Measurements from ENCODE around the gene FUT2. TPM values are rescaled to one million over a fixed set of nuclear protein-coding genes. Genes with fewer than 3 reads are reported as not detected.

The FUT2 gene
- total and polyA plus RNA-seq, 2 of the 13 experiments (the other 11 are each of a cell fraction or from before 2014, with no cell fraction given) = 0.07 TPM; not detected in 1

GRCh38 chr19:48715681-48716171 is 20.0 kb downstream of the FUT2 start (continued):
- peak; percentile 66; the same call in 1 of the 2 replicates for TF ChIP-seq ZNF687 (CRISPR knock-in tag; IDR thresholded peaks at IDR 0.05)
- TF ChIP-seq ZNF629 (CRISPR knock-in tag; conservative IDR thresholded peaks at IDR 0.05) = no peak
- TF ChIP-seq ZNF564 (CRISPR knock-in tag; IDR thresholded peaks at IDR 0.05) = no peak
- no peak for TF ChIP-seq MED8 (CRISPR knock-in tag; IDR thresholded peaks at IDR 0.05; ENCODE audit: insufficient replicate concordance)
- TF ChIP-seq ELK4 (CRISPR knock-in tag; IDR thresholded peaks at IDR 0.05; ENCODE audit: borderline replicate concordance) = no peak
- TF ChIP-seq SMAD9 (CRISPR knock-in tag; IDR thresholded peaks at IDR 0.05) = no peak
- TF ChIP-seq PHF20 (CRISPR knock-in tag; IDR thresholded peaks at IDR 0.05) = no peak
- no peak for TF ChIP-seq CREBL2 (CRISPR knock-in tag; IDR thresholded peaks at IDR 0.05; ENCODE audit: borderline replicate concordance)
- 0 out of 2 replicates have a peak, but pooled peaks have one; percentile 29 for TF ChIP-seq TARDBP (CRISPR knock-in tag; IDR thresholded peaks at IDR 0.05)
- no peak for TF ChIP-seq HOXD1 (CRISPR knock-in tag; IDR thresholded peaks at IDR 0.05)
- TF ChIP-seq HOMEZ (CRISPR knock-in tag; IDR thresholded peaks at IDR 0.05; ENCODE audit: low read depth) = no peak
- TF ChIP-seq SETDB1 (CRISPR knock-in tag; IDR thresholded peaks at IDR 0.05; ENCODE audit: borderline replicate concordance) = no peak
- TF ChIP-seq ZNF207 (IDR thresholded peaks at IDR 0.05; ENCODE audit: borderline replicate concordance) = no peak
- no peak for TF ChIP-seq ZNF556 (CRISPR knock-in tag; IDR thresholded peaks at IDR 0.05; ENCODE audit: borderline replicate concordance)
- TF ChIP-seq ZSCAN29 (CRISPR knock-in tag; conservative IDR thresholded peaks at IDR 0.05) = 0 out of 2 replicates have a peak, but pooled peaks have one; percentile 33
- TF ChIP-seq DRAP1 (CRISPR knock-in tag; IDR thresholded peaks at IDR 0.05) = no peak
- peak; percentile 74; the same call in 1 of the 2 replicates for TF ChIP-seq ZNF740 (CRISPR knock-in tag; IDR thresholded peaks at IDR 0.05)
- no peak for TF ChIP-seq MEIS2 (CRISPR knock-in tag; IDR thresholded peaks at IDR 0.05)
- 0 out of 2 replicates have a peak, but pooled peaks have one; percentile 8 for TF ChIP-seq HOXA3 (CRISPR knock-in tag; IDR thresholded peaks at IDR 0.05)
- peak; percentile 14; the same call in 1 of the 2 replicates for TF ChIP-seq THAP11 (CRISPR knock-in tag; IDR thresholded peaks at IDR 0.05)
- peak; percentile 21; the same call in 1 of the 2 replicates for TF ChIP-seq MYC (CRISPR knock-in tag; IDR thresholded peaks at IDR 0.05; ENCODE audit: borderline replicate concordance)
- TF ChIP-seq ZSCAN20 (CRISPR knock-in tag; IDR thresholded peaks at IDR 0.05; ENCODE audit: borderline replicate concordance) = no peak
- TF ChIP-seq TCF12 (IDR thresholded peaks at IDR 0.05) = no peak
- no peak for TF ChIP-seq TCF12 (CRISPR knock-in tag; IDR thresholded peaks at IDR 0.05)
